ENCODE measurements around the gene RPH3AL. TPM values are rescaled to one million over a fixed set of nuclear protein-coding genes. Genes with fewer than 3 reads are reported as not detected.
"Not testable (repeated sequence)": the region's sequence is repeated elsewhere in the genome, so short reads cannot be mapped to it uniquely, and the experiment has no call there.

RPH3AL gene
- total RNA-seq, 3 donors from 2014 or later (not counting 1 experiment from before 2014, with no cell fraction given) = 7.2 to 9.9 (median 7.9) TPM

- H3K4me3 Mint-ChIP-seq; H3K36me3 Mint-ChIP-seq; H3K27me3 Mint-ChIP-seq (ENCODE audit: low read depth in 2 of 2); ATAC-seq; H3K27ac ChIP-seq (ENCODE audit: low read length); DNase-seq; H3K36me3 ChIP-seq (ENCODE audit: control insufficient read depth, insufficient read depth, low read length); intact Hi-C loops (cut with micrococcal nuclease); H3K27ac Mint-ChIP-seq; H3K27me3 ChIP-seq (ENCODE audit: control insufficient read depth, insufficient read depth, low read length); H3K4me3 ChIP-seq (ENCODE audit: low read length); H3K4me1 ChIP-seq (ENCODE audit: control insufficient read depth, insufficient read depth, low read length); H3K4me1 Mint-ChIP-seq; H3K9me3 ChIP-seq (ENCODE audit: control insufficient read depth, insufficient read depth, low read length): not testable (repeated sequence)
- 70% methylated on average over 2 of the region's 2 CpGs for WGBS (ENCODE audit: insufficient coverage)
- peaks cover 0 to 14% of the 10 kb centered on the region in 2 donors for H3K9me3 Mint-ChIP-seq
Observed at GRCh38 chr17:315399-315798, 37.2 kb downstream of the RPH3AL start.

GRCh38 chr17:314614-314944 is 38.0 kb downstream of the RPH3AL start:
- H3K4me1 ChIP-seq (ENCODE audit: control insufficient read depth, insufficient read depth, low read length); DNase-seq; H3K4me3 Mint-ChIP-seq; H3K4me3 ChIP-seq (ENCODE audit: low read length); H3K27me3 ChIP-seq (ENCODE audit: control insufficient read depth, insufficient read depth, low read length); H3K27ac Mint-ChIP-seq; H3K27ac ChIP-seq (ENCODE audit: low read length); H3K36me3 ChIP-seq (ENCODE audit: control insufficient read depth, insufficient read depth, low read length); H3K27me3 Mint-ChIP-seq (ENCODE audit: low read depth in 2 of 2); H3K36me3 Mint-ChIP-seq; H3K4me1 Mint-ChIP-seq; H3K9me3 ChIP-seq (ENCODE audit: control insufficient read depth, insufficient read depth, low read length); intact Hi-C loops (cut with micrococcal nuclease); ATAC-seq: not testable (repeated sequence)
- WGBS (ENCODE audit: insufficient coverage) = 96% methylated on average over 1 of the region's 1 CpG
- peaks cover 0 to 14% of the 10 kb centered on the region in 2 donors for H3K9me3 Mint-ChIP-seq

GRCh38 chr17:313911-314613 is 38.5 kb downstream of the RPH3AL start:
- H3K27me3 Mint-ChIP-seq (ENCODE audit: low read depth in 2 of 2) = no peaks in the 10 kb centered on the region
- TF ChIP-seq CTCF (IDR thresholded peaks at IDR 0.05) = no peak

GRCh38 chr17:313231-313630 is 39.4 kb downstream of the RPH3AL start:
- Mint-ChIP-seq H3K9me3 (peaks cover 0 to 14% of the 10 kb centered on the region in 2 donors), H3K27ac (no peak overlapping the region), H3K27me3 (ENCODE audit: low read depth in 2 of 2) (no peaks in the 10 kb centered on the region), H3K36me3 (no peaks in the 10 kb centered on the region), H3K4me1 (no peaks in the 10 kb centered on the region), H3K4me3 (no peak overlapping the region)
- Histone ChIP-seq H3K27ac (ENCODE audit: low read length) (no peak overlapping the region), H3K9me3 (ENCODE audit: control insufficient read depth, insufficient read depth, low read length) (no peaks in the 10 kb centered on the region), H3K36me3 (ENCODE audit: control insufficient read depth, insufficient read depth, low read length) (no peaks in the 10 kb centered on the region), H3K4me3 (ENCODE audit: low read length) (no peak overlapping the region), H3K27me3 (ENCODE audit: control insufficient read depth, insufficient read depth, low read length) (no peaks in the 10 kb centered on the region), H3K4me1 (ENCODE audit: control insufficient read depth, insufficient read depth, low read length) (no peaks in the 10 kb centered on the region)
- TF ChIP-seq CTCF (IDR thresholded peaks at IDR 0.05) = no peak
- no peak for ATAC-seq
- intact Hi-C loops (cut with micrococcal nuclease) = no loop called here
- WGBS (ENCODE audit: insufficient coverage) = 85% methylated on average over 10 of the region's 10 CpGs
- no peak for DNase-seq

More at GRCh38 chr17:313911-314613, 38.5 kb downstream of the RPH3AL start:
- Mint-ChIP-seq H3K9me3 (peaks cover 0 to 14% of the 10 kb centered on the region in 2 donors), H3K27ac (no peak overlapping the region), H3K36me3 (peaks cover 7% of the 10 kb centered on the region), H3K4me1 (no peaks in the 10 kb centered on the region), H3K4me3 (no peak overlapping the region)
- Histone ChIP-seq H3K9me3 (ENCODE audit: control insufficient read depth, insufficient read depth, low read length) (no peaks in the 10 kb centered on the region), H3K27me3 (ENCODE audit: control insufficient read depth, insufficient read depth, low read length) (no peaks in the 10 kb centered on the region), H3K27ac (ENCODE audit: low read length) (no peak overlapping the region), H3K4me3 (ENCODE audit: low read length) (no peak overlapping the region), H3K36me3 (ENCODE audit: control insufficient read depth, insufficient read depth, low read length) (no peaks in the 10 kb centered on the region), H3K4me1 (ENCODE audit: control insufficient read depth, insufficient read depth, low read length) (no peaks in the 10 kb centered on the region)
- intact Hi-C loops (cut with micrococcal nuclease) = no loop called here
- ATAC-seq (no peak), DNase-seq (no peak)
- 94% methylated on average over 9 of the region's 9 CpGs for WGBS (ENCODE audit: insufficient coverage)

Measured in natural killer cell (primary cell).